HG03139 (cell line): ENCODE measurements around the gene NOL7.

Experiments used
- ATAC-seq: cut with Tn5 transposase; IDR thresholded peaks from one replicate; pipeline ENCODE4 v1.9.1; 2021; ENCODE audit not compliant: unreplicated experiment

The NOL7 gene

DNA sequence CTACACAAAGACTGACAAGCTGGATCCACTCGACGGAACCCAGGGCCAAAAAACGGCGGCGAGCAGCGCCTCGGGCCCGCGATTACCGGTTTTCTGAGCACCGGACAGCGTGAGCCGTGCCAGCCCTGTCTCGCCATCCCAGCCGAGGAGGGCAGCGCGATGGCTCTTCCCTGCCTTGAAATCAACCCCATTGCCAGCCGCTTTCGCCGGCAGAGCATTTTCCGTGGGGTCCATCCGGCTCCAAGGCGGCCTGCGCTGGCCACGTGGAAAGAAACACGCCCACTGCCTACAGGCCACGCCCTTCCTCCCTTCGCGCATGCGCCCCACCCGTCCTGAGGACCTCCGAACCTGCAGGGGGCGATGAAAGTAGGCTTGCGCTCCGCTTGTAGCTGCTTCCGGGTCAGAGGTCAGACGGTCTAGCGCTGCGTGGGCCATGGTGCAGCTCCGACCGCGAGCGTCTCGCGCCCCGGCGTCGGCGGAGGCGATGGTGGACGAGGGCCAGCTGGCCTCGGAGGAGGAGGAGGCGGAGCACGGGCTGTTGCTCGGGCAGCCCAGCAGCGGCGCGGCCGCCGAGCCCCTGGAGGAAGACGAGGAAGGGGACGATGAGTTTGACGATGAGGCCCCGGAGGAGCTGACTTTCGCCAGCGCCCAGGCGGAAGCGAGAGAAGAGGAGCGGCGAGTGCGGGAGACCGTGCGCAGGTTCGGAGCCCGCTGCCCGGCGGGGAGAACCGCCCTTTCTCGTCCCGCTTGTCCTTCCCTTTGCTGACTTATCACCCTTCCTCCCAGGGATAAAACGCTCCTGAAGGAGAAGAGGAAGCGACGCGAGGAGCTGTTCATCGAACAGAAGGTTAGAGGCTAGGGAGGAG, at the start of gene NOL7:
Gene NOL7 (plus strand): TSS at position 410 of the 866 bp plus-strand sequence. CDS start 24 bp downstream, at position 434.
- peak; percentile 89 for ATAC-seq

DNA sequence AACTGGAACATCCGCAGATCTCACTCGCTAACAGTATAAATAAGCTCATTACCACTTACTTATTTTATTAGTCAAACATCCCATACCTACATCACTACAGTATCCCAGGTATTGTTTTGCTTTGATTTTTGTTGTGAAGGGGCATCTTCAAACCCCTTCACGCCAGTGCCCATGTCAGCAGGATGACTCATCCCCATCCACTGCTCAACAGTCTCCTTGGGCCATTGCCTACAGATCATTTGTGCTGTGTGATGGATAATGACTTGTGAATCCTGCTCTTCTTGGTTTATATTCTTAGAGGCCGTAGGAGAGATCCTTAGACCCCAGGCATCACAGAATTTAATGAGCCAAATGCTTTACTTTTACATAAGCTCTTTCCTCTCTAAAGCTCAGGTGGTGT, 49.2 kb upstream of the NOL7 start:
- ATAC-seq: no peak

DNA sequence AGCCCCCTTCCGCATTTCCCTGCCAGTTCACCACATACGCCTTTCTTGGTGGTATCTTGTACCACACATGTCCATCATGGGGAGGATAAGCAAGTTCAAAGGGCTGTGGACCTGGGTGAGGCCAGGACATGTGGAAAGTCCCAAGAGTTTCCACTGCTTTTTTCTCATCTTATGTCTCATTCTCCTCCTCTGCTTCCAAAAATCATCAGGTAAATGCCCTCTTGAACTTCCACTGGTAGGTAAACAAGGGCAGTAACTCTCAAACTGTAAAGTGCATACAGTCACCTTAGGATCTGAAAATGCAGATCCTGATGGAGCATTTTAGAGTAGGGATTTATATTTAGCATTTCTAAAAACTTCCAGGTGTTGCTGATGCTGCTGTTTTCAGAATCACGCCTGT, 48.6 kb upstream of the NOL7 start:
- ATAC-seq: no peak

GRCh38 chr6:13568970-13569369, 46.2 kb upstream of the NOL7 start:
- no peak for ATAC-seq

DNA sequence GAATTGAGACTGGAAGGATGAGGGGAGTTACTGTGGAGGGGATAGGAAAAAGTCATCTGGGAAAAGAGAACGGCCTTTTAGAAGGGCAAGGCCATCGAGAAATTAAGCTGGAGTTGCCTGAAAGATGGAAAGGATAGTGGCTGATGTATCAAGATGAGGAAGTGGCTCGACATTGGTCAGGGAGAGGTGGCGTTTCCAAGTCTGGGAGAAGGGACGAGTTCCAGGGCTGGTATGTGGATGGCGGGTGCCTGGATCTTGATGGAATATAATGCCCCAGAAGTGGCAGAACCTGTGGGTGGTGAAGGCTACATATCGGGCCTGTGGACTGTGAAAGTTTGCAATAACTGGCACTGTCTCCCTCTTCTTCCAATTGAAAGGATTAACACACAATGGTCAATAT, 42.9 kb upstream of the NOL7 start:
- no peak for ATAC-seq

DNA sequence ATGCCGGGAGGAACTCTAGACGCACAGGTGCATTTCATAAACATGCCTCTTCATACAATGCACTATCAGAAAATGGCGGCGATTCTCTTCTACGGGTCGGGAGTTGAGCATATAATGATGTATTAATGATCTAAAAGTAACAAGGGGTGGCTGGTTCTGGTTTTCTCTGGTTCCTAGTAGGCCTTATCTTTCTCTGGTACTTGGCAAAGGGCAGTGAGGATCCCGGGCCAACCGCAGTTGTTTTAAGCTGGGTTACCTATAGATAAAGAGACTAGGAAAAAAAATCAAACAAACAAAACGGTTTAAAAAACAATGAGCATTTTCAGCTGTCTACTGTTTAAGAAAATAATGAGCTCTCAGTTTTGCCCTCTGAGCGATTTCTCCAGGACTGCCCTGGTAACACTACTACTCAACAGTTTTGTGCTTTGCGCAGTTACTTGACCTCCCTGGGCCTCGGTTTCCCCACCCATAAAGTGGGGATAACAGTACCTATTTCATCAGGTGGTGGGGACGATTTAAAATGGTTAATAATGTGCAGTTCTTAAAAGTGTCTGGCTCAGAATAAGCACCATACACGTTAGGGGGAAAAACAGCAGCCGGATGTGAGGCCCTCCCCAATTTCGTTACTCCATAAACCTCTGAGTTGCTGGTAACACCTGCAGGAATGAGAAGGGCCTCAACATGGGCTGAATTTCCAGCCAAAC, 42.0 kb upstream of the NOL7 start:
- no peak for ATAC-seq

DNA sequence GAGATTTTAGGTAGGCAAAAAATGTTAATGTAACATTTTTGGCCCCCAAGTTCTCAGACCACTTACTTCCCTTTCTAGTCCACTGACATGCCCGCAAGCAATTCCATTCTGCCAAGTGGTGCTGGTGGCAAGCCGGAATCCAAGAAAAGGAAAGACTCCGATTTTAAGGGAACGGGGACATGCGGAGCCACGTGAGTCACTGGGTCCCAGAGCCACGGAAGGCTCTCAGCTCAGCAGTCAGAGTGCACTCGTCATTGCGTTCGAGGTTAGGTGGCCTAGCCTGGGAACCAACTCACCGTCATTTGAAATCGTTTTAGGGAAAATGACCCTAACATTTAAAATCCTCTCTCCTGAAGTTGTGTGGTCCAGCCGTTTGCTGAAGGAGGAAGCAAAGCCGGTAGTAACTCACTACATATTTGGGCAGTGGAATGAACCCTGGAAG, 41.4 kb upstream of the NOL7 start:
- no peak for ATAC-seq

- peak; percentile 73 for ATAC-seq
Measured at GRCh38 chr6:13574149-13574570, 41.0 kb upstream of the NOL7 start.

GRCh38 chr6:13574571-13575376, 40.4 kb upstream of the NOL7 start, which contains the start of gene SIRT5:
SIRT5 (plus strand) TSS chr6:13574601; CDS start chr6:13584111, 9,510 bp downstream.
- ATAC-seq: peak; percentile 59

DNA sequence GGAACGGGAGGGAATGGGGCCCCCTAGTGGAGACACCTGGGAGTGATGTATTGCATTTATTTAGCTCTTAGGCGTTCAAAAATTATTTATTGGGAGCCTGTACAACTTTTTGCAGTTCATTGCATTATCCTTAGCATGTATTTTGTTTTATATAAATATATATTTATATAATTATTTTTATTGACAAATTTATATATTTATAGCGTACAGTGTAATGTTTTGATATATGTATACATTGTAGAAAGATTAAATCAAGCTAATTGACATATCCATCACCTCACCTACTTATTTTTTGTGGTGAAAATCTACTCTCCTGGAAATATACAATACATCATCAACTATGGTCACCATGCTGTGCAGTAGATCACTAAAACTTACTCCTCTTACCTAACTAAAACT, 39.8 kb upstream of the NOL7 start:
- no peak for ATAC-seq

DNA sequence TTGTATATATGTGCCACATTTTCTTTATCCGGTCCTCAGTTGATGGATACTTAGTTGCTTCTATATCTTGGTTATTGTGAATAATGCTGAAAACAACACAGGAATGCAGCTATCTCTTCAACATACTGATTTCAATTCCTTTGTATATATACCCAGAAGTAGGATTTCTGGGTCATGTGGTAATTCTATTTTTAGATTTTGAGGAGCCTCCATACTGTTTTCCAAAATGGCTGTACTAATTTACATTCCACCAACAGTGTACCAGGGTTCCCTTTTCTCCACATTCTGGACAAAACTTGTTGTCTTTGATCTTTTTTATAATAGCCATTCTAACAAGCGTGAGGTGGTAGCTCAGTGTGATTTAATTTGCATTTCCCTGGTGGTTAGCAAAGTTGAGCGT, 39.1 kb upstream of the NOL7 start:
- ATAC-seq: no peak

DNA sequence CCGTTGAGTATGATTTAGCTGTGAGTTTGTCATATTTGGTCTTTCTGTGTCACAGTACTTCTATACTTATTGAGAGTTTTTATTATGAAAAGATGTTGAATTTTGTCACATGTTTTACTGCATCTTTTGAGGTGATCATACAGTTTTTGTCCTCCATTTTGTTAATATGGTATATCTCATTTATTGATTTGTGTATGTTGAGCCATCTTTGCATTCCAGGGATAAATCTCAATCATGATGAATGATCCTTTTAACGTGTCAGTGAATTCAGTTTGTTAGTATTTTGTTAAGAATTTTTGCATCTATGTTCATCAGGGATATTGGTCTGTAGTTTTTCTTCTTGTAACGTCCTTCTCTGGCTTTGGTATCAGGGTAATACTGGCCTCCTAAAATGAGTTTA, 37.2 kb upstream of the NOL7 start:
- no peak for ATAC-seq

GRCh38 chr6:13579911-13580310, 35.2 kb upstream of the NOL7 start:
- ATAC-seq: no peak

- no peak for ATAC-seq
Measured at GRCh38 chr6:13581700-13582229, 33.4 kb upstream of the NOL7 start.

DNA sequence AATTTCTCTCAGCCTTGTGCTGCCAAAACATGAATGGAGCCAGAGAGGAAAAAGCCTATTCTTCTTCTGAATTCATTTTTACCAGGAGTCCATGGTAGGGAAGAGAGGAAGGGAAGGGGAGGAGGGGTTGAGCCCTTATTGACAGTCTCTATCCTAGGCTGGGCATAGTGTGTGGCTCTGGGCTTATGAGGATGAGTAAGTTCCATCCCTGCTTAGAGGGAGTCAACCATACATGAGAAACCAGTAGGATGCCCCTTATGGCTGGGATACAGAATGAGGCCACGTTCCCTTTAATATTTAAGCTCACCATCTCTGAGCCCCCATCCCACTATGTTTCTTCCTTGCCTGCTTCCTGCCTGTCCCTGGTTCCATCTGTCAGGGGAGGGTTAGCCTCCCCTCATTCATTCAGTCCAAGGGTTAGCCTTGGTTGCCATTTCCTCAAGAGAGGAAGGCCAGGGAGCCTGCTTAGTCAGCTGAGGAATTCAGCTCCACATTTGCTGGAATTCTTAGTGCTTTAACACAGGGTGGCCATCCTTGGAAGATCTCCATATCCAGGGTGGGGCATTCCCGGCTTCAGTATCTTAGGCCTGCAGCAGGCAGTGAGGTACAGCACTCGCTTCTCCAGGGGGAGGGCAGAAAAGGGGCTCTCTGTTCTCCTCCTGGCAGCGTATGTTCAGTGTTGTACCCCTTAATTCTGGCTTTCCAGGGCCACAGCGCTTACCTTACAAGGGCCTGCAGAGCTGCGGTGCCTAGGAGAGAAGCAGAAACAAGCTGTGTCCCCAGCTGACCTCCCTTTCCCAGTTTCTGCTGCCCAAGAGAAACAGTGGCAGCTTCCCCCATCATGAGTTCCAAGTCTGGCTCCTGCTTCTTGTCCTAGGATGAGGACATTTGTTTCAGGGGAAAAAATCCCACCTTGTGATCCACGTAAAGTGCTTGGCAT, 28.3 kb upstream of the NOL7 start:
- ATAC-seq: no peak

- ATAC-seq: no peak
Measured at GRCh38 chr6:13589801-13590200, 25.3 kb upstream of the NOL7 start.

DNA sequence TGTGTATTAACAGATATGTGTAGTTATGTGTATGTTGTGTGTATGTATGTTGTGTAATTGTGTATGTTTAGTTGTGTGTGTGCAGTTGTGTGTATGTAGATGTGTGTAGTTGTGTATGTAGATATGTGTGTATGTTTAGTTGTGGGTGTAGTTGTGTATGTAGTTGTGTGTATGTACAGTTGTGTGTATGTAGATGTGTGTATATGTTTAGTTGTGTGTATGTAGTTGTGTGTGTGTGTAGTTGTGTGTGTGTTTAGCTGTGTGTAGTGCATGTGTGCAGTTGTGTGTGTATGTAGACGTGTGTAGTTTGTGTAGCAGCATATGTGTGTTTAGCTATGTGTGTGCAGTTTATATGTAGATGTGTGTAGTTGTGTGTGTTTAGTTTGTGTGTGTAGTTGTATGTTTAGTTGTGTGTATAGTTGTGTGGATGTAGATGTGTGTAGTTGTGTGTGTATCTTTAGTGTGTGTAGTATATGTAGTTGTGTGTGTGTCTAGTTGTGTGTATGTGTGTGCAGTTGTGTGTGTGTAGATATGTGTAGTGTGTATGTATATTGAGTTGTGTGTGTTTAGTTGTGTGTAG, 24.5 kb upstream of the NOL7 start:
- no peak for ATAC-seq

GRCh38 chr6:13591205-13591921, 23.8 kb upstream of the NOL7 start:
- no peak for ATAC-seq

GRCh38 chr6:13593103-13593502, 22.0 kb upstream of the NOL7 start:
- no peak for ATAC-seq
